NCI-H526 treated with DMSO at 0.1 percent for 48 hours (cell line): ENCODE results near the gene PRSS38.
"Not testable (repeated sequence)": the region's sequence is repeated elsewhere in the genome, so short reads cannot be mapped to it uniquely, and the experiment has no call there.

Experiments
- DNase-seq: peaks from one replicate; lab custom pipeline; 2025; lab: John Stamatoyannopoulos, UW

Gene PRSS38

DNA sequence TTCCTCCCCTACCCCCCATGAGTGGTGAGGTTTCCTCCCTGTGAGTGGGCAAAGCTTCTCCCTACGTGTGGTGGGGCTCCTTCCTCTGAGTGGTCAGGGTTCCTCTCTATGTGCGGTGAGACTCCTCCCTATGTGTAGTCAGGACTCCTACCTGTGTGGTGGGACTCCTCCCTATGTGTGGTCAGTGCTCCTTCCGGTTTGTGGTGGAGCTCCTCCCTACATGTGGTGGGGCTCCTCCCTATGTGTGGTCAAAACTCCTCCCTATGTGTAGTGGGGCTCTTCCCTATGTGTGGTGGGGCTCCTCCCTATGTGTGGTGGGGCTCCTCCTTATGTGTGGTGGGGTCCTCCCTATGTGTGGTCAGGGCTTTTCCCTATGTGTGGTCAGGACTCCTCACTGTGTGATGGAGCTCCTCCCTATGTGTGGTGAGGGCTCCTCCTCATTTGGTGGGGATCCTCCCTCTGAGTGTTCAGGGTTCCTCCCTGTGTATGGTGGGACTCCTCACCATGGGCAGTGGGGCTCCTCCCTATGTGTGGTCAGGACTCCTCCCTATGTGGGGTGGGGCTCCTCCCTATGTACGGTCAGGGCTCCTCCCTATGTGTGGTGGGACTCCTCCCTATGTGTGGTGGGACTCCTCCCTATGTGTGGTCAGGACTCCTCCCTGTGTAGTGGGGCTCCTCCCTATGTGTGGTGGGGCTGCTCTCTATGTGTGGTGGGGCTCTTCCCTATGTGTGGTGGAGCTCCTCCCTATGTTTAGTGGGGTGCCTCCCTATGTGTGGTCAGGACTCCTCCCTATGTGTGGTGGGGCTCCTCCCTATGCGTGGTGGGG, 29.1 kb downstream of the PRSS38 start:
- DNase-seq: no peak

DNA sequence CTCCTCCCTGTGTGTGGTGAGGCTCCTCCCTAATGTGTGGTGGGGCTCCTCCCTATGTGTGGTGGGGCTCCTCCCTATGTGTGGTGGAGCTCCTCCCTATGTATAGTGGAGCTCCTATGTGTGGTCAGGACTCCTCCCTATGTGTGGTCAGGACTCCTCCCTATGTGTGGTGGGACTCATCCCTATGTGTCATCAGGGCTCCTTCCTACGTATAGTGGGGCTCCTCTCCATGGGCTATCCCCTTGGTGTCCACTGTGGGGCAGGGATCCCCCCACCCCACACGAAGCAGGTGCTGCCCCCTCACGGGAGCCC, 29.6 kb downstream of the PRSS38 start:
- DNase-seq: no peak

DNA sequence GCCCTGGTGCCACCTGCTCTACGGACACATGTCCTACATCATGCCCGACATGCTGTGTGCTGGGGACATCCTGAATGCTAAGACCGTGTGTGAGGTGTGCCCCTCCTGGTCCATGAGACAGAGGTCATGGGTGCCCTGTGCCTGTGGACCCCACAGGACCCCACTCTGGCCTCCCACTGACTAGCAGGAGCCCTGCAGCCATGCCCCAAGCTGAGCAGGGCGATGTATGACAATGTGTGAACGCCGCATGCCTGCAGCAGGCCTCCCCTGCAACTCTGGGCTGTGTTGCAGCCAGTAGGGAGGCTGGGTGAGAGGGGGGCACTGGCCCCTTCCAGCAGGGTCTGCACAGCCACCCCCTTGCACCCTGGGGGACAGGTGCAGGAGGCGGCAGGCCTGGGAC, 30.0 kb downstream of the PRSS38 start:
- no peak for DNase-seq

DNA sequence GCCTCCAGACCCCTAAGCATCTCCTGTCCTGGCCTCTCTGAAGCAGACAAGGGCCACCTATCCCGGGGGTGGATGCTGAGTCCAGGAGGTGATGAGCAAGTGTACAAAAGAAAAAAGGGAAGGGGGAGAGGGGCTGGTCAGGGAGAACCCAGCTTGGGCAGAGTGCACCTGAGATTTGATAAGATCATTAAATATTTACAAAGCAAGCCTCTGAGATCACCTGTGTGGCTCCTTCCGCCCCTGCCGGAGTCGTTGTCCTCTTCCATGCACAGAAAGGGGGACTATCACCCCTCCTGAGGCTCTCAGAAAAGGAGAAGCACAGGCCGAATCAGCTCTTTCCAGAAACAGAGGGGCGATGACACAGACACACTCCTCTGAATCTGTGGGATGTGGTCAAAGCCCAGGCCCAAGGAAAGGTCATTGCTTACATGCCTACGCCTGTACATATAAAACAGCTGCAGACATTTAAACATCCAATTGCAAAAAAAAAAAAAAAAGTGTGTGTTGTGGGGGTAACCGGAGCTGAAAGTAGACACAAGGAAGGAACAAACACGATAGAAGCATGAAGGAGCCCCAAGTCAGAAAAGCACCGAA, 30.9 kb downstream of the PRSS38 start:
- DNase-seq: no peak

DNA sequence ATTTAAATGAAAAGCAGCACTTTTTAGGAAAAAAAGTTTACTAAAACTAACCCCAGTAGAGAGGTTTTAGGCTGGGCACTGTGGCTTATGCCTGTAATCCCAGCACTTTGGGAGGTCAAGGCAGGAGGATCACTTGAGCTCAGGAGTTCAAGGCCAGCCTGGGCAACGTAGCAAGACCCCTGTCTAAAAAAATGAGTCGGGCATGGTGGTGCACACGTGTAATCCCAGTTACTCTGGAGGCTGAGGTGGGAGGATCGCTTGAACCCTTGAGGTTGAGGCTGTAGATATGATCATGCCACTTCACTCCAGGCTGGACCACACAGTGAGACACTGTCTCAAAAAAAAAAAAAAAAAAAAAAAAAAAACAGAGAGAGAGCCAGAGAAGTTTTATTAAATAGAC, 31.6 kb downstream of the PRSS38 start:
- DNase-seq: not testable (repeated sequence)

DNA sequence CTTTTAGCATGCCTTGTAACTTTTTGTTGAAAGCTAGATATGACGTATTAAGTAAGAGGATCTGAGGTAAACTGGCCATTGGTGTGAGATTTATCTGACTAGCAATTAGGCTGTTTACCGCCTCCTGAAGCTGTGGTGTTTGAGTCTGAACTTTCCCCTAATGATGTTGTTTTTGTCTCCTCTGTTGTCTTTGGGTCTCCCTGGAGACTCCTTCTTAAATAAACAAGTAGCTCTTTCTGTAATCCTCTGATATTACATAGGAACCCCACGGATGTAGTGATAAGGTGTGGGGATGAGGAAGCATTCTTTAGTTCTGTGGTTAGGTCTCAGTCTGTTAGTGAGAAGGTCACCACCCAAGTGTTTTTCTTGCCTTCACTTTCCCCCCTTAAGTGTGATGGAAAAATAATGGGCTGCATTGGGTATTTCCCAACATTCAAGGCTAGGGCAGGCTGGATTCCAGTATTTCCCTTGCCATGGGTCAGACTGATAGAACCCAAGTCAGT, 33.0 kb downstream of the PRSS38 start:
- DNase-seq: no peak

DNA sequence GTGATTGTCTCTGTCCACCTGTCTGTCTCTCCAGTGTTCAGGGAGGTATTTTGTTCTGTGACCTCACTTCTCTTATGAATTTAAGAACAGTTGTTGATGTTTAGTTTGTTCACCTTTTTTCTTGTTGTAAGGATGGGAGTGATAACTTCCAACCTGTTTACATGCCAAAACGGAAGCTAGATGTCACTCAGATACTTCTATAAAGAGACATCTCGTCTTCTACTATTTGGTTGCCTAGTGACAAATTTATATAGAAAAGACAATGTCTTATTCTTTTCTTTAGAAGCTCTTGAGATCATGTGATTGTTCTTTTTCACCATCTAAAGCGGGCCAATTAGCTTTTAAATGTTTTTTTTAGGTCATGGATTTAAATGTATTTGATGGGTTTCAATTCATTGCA, 33.8 kb downstream of the PRSS38 start:
- DNase-seq: no peak

DNA sequence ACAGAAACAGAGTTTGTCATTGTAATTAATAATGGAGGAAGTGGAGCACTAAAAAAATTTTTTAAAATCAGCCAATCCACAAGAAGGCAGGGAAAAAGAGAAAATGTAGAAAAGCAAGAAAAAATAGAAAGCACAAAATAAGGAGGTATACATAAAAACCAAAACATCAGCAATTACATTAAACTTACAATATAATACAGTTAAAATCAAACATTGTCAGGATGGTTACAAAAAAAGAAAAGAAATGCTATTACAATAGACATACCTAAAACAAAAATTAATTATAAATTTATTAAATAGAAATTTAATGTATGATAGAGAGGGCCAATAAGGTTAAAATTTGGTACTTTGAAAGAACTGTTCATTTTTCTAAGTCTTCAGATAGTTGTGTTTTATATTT, 38.7 kb downstream of the PRSS38 start:
- no peak for DNase-seq

DNA sequence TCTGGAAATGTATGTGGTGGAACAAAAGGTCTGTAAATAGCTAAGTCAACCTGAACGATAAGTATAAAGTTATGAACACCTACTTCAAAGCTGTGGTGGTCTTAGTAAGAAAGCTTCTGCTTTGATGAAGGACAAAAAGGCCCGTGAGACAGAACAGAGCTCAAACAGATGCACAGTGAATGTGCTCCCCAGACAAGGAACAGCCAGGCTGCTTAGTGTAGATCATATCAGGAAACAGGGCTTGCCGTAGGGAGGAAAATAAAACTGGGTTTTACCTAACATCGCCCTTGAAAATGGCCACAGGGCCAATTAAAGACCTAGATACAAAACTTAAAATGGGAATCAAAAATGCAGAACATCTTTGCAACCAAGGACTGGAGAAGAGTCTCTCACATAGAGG, 40.2 kb downstream of the PRSS38 start:
- DNase-seq: no peak

DNA sequence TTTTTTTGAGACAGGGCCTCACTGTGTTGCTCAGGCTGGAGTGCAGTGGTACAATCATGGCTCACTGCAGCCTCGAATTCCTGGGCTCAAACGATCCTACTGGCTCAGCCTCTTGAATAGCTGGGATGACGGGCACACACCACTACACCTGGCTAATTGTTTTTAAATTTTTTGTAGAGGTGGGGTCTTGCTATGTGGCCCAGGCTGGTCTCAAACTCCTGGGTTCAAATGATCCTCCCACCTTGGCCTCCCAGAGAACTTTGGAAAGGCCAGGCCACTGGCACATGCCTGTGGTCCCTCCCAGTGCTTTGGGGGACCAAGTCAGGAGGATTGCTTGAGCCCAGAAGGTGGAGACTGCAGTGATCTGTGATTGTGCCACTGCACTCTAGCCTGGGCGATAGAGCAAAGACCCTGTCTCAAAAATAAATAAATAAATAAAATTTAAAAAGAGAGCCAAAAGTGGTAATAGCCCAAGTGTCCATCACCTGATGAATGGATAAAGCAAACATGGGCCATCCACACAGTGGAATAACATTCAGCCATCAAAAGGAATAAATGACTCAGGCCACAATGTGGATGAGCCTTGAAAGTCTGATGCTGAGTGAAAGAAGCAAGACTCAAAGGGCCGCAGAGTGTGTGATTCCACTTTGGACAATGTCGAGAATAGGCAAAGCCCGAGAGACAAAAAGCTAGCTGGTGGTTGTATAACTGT, 40.8 kb downstream of the PRSS38 start:
- DNase-seq: no peak

DNA sequence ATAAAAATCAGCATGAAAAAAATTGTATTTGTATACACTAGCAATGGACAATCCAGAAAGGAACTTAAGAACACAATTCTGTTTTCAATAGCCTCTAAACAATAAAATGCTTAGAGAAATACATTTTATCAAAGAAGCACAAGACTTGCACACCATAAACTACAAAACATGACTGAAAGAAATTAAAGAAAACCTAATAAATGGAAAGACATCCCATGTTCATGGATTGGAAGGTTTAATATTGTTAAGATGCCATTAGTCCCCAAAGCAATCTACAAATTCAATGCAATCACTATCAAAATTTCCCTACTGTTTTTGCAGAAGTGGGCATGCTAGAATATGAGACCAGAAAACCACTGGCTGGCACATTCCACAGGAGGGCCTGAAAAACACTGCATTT, 49.4 kb downstream of the PRSS38 start:
- no peak for DNase-seq

DNA sequence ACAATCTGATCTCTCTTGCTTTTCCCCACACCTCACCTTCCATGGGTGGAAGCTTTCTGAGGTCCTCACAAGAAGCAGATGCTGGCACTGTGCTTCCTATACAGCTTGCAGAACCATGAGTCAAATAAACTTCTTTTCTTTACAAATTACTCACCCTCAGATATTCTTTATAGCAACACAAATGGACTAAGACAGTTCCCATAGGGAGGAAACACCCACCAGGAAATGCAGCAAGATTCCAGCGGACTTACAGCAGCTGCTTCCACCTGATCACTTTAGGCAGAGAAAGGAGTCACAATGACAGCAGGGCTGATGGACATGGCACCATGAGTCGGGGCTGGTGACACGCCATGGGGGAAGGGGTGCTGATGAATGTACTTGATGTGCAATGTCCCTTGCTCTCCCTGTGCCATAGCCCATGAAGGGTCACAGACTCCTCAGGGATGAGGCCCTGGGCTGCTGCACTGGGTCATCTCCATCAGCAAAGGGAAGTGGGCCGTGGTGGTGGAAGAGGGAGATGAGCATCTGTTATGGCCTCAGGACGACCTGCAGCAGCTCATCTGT, 53.9 kb downstream of the PRSS38 start:
- no peak for DNase-seq

DNA sequence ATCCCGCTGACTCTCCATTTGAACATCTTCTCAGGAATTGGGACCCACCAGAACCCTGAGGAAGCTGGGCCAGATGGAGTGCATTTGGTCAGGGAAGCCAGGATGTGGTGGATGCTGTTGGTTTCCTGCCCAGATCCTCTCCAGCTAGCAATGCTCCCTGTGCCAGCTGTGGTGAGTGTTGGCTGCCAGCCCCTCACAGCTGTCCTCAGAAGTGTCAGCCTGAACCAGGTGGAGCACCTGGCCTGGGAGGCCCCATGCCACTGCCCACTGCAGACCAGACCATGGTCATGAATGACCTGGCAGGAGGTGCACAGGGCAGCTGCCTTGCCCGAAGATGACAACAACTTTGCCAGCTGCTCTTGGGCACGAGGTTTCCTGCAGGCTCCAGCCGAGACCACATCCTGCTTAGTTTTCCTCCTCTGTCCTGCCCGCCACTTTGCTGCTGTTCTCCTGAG, 54.4 kb downstream of the PRSS38 start:
- DNase-seq: no peak

DNA sequence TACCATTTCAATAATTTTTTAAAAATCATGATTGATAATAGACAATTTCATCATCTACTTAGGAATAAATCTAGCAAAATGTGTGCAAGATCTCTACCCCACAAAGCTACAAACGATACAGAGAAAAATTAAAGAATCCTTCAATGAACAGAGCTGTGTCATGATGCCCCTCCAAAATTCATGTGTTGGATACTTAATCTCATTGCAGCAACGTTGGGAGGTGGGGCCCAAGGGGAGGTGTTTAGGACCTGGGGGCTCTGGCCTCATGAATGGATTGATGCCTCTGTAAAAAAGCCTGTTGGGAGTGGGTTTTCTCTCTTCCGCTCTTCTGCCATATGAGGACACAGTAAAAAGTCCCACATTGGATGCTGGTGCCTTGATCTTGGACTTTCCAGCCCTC, 54.9 kb downstream of the PRSS38 start:
- DNase-seq: no peak

DNA sequence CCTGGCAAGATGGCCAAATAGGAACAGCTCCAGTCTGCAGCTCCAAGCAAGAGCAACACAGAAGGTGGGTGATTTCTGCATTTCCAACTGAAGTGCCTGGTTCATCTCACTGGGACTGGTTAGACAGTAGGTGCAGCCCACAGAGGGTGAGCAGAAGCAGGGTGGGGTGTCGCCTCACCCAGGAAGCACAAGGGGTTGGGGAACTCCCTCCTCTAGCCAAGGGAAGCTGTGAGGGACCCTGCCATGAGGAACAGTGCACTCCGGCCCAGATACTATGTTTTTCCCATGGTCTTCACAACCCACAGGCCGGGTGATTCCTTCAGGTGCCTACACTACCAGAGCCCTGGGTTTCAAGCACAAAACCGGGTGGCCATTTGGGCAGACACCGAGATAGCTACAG, 56.4 kb downstream of the PRSS38 start:
- DNase-seq: not testable (repeated sequence)

DNA sequence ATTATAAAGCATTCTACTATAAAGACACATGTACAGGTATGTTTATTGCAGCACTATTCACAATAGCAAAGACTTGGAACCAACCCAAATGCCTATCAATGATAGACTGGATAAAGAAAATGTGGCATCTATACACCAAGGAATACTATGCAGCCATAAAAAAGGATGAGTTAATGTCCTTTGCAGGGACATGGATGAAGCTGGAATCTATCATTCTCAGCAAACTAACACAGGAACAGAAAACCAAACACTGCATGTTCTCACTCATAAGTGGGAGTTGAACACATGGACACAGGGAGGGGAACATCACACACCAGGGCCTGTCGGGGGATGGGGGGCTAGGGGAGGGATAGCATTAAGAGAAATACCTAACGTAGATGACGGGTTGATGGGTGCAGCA, 62.3 kb downstream of the PRSS38 start:
- DNase-seq: not testable (repeated sequence)

DNA sequence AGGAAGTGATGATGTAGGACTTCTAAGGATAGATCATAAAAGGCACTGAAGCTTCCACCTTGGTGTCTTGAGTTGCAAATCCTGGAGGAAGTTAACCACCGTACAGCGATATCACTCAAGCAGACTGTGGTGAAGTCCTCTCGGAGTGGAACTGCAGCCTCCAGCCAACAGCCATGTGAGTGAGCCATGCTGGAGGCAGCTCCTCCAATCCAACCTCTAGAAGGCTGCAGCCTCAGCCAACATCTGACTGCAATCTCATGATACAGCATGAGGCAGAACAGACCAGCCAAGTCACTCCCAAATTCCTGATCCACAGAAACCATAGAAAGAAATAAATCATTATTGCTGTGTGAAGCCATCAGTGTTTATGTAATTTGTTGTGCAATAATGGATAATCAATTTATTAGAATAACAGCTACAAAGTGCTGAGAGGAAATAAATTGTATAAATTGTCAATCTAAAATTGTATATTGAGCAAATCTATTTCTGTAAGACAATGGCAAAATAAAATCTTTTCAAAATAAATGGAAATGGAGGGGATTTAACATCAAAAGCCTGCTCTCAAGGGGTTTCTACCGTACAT, 65.0 kb downstream of the PRSS38 start:
- no peak for DNase-seq

DNA sequence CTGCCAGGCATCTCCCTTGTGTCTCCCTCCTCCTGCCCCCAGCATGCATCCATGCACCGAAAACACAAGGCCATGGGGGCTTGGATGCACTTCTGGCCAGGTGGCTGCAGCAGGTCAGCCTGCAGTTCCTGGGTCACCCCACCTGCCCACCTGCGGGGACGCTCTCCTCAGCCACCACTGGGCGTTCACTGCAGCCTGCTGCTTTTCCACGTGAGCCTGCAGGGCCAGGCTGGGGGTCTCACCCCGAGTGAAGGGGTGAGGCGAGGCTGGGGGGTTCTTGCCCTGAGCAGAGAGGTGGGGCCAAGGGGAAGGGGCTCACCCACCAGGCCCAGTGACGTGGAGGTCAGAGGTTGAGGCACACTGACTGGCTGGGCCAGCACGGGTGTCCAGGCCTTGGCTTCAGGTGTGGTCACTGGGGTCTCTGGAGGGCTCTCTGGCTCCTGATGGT, 67.6 kb downstream of the PRSS38 start:
- no peak for DNase-seq

DNA sequence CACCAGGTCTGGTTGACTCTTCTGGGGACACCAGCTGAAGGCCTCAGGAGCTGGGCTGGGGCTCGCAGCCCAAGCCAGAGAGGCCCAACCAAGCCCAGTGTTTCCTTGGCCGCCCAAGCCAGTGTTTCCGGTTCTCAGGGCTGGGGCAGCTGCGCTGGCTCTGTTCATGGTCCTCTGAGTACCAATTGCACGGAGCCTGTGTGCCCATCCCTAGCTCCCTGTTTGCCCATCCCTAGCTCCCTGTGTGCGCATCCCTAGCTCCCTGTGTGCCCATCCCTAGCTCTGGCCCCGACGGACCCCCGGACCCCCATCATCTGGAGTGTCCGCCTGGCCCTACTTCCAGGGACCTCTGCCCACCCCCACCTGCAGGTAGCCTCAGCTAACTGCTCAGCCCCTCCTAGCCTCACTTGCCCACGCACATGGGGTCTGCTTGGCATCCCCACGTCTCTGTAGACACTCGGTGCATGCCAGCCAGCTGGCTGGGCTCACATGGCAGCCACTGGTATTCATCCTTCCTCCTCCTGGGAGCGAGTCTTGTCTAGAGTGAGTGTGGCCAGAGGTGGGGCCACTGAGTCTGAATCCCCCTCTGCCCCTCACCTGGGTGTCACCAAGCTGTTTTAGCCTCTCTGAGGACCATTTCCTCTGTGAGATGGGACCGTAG, 68.3 kb downstream of the PRSS38 start:
- no peak for DNase-seq

DNA sequence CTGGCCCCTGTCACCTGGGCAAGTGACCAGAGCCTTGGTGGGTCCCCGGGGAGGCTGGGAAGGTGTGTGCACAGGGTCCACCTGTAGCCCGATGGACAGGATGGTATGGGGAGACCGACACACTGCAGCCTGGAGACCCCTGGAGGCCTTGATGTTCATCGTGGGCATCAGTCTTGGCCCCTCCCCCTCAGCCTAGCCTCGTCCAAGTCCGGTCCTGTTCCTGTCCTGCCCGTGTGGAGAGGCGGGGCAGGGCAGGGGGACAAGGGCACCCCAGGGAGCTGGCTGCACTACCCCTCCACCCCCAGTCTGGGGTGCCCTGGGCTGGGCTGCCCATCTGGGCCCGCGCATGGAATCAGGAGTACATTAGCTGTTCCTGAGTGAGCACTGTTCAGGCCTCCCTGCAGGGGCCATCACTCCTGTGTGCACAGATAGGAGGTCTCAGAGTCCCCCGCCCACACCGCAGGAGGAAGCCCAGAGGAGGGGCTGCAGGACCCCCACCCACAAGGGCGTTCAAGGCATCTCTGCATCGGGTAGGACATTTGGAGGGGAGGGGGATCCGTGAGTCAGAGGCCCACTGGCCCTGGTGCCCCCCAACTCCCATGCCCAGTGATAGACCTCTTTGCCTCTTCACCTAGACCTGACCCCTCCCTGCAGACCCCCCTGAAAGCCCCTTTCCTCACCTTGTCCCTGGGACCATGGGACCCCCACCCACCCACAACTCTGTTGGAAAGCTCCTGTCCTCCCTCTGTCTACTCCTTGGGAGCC, 69.1 kb downstream of the PRSS38 start:
- DNase-seq: no peak

DNA sequence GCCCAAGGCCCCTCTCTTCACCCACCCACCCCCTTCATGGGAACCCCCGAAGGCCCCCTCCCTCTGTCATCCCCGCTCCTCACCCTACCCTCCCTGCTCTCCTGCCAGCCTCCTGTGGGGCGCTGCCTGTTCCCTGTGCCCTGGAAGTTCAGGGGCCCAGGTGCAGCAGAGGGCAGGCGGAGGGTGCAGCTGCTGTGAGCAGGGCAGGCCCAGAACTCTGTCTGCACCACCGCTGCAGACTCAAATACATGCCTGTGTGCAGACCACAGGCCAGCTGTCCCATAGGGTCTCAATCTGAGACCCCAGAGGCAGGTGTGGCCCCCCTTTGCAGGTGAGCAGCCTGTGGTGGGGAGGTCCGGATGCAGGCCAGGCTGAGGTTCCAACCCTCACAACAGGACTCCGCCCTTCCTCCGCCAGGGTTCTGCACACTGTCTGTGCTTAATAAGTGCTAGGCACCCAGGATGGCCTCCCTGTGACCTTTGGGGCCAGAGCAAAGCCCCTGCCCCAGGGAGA, 69.7 kb downstream of the PRSS38 start:
- DNase-seq: no peak
